ENCODE measurements around the gene RALGPS1.

The RALGPS1 gene

GRCh38 chr9:127092041-127092608 is 177.5 kb downstream of the RALGPS1 start:
- no peak for DNase-seq (ENCODE audit: low read depth in 3 of 3, low spot score in 1 of 3)

GRCh38 chr9:127093319-127094020 is 178.9 kb downstream of the RALGPS1 start:
- no peak for DNase-seq (ENCODE audit: low read depth in 3 of 3, low spot score in 1 of 3)

GRCh38 chr9:127095411-127095810 is 180.8 kb downstream of the RALGPS1 start:
- DNase-seq (ENCODE audit: low read depth in 3 of 3, low spot score in 1 of 3): no peak

GRCh38 chr9:127096208-127096607 is 181.6 kb downstream of the RALGPS1 start:
- no peak for DNase-seq (ENCODE audit: low read depth in 3 of 3, low spot score in 1 of 3)

GRCh38 chr9:127097683-127098082 is 183.1 kb downstream of the RALGPS1 start:
- DNase-seq (ENCODE audit: low read depth in 3 of 3, low spot score in 1 of 3): no peak

DNA sequence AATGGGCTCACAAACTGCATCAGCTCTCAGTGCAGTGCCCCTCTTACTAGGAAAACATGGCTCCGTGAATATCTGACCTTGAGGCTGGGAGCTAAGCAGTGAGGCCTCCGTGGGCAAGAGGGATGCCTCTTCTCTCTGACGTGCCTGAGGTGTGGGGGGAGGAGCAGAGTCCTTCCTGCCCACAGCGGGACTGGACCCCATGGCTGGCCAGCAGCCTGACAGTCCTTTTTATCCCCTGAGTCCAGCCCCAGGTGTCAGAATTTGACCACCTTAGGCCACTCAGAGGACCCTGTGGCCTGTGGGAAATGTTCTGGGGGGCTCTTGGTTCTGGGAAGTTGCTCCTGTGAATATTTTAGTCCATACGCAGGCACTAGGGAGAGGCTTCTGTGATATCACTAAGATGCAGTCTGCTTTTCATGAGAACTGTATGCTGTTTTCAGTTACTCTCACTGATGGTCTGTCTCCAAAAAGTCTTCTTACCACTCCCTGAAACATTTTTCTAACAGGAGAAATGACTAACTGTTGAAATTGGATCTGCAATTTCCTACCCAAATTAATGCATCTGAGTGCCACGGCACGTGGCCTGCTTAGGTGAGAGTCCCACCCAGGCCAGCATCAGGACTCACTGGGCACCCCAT is 184.5 kb downstream of the RALGPS1 start:
- no peak for DNase-seq (ENCODE audit: low read depth in 3 of 3, low spot score in 1 of 3)

- DNase-seq (ENCODE audit: low read depth in 3 of 3, low spot score in 1 of 3): no peak
Observed at GRCh38 chr9:127099664-127100063, 185.1 kb downstream of the RALGPS1 start.

GRCh38 chr9:127102176-127102575 is 187.6 kb downstream of the RALGPS1 start:
- no peak for DNase-seq (ENCODE audit: low read depth in 3 of 3, low spot score in 1 of 3)

DNA sequence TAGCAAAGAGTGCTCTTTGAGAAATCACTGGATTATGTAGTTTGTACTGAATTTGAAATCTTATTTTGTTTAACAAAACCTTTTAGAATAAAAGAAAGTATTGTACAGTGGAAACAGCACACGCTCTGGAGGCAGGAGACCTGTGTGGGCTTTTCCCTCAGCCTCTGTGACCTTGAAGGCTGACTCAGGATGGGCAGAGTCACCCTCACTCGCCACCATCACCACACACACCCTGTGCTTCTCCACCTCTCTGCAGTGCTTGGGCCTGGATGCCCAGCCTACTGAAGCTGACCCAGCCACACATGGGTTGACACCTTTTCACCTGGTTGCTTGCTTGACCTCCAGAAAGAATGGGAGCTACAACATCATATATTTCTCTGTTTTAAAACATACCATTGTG is 188.2 kb downstream of the RALGPS1 start:
- no peak for DNase-seq (ENCODE audit: low read depth in 3 of 3, low spot score in 1 of 3)

GRCh38 chr9:127104581-127105311 is 190.2 kb downstream of the RALGPS1 start:
- no peak for DNase-seq (ENCODE audit: low read depth in 3 of 3, low spot score in 1 of 3)

DNA sequence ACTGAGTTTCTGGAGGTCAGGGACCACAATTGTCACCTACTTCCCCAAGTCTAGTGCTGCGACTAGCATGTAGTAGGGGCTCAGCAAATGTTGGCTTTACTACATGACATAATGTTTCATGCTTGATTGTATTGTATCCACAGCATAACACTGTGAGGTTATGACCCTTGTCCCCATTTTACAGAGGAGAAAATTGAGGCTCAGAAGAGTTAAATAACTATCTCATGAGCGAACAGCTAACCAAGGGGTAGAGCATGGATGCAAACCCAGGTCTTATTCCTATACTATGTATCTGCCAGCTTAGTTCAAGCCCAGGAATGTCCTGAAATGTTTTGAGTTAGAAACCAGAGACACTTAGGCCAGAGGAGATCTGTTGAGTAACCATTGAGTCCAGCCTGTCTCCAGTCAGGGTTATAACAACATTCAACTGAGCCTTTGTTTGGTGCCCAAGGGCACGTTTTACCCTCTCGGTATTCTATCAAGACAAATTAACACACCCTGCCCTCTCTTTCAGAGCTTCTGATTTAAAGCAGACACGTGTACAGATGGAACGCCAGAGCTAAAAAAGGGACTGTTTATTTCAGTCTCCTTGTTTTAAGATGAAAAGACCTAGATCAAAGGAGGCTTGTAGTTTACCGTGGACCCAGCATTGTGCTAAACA is 191.4 kb downstream of the RALGPS1 start:
- no peak for DNase-seq (ENCODE audit: low read depth in 3 of 3, low spot score in 1 of 3)

DNA sequence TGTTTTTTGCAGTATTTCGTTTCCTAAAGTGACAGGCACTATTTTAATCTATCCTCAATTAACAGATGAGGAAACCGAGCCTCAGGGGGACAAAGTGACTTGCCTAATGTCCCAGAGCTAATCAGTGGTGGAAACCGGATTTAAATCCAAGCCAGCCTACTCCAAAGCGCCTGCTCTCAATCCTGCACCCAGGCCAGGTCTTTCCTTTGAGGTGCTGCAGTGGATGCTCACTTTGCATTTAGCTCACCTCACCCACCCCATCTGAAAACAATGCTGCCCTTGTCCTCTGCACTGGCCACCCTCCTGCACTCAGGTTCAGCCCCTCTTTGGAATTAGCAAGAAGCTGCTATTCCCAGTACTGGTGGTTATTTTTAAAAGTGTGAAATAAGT is 191.9 kb downstream of the RALGPS1 start:
- DNase-seq (ENCODE audit: low read depth in 3 of 3, low spot score in 1 of 3): no peak

DNA sequence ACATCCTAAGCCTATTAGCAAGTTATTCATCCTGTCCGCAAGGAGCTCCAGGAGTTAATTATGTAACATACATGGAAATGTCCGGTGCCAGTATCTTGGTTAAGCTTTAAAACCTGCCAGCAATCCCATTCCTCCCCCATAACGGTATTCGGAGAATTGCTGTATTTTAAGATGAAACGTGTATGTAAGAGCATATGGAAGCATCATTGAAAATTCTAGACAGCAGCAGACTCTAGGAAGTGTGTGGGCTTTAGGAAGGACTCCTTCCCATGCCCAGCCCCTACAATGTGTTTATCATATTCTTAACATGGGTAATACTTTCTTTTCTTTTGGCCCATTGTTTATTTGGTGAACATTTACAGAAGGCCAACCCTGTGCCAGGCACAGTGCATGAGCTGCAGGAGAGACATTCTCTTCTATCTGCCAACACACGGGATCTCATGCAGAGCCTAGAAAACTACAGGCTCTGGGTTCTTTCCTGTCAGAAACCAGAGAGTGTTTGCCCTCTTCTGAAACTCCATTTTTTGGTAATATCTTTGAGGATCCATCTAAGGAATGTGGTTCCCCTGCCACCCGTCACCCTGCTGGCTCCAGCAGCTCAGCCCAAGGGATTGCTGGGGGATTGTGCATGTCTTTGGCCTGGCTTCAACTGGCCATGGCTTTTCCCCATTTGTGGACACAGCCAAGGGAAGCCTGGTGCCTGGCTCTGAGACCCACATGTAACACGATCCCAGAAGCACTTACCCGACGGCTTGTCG is 192.8 kb downstream of the RALGPS1 start:
- no peak for DNase-seq (ENCODE audit: low read depth in 3 of 3, low spot score in 1 of 3)

- DNase-seq (ENCODE audit: low read depth in 3 of 3, low spot score in 1 of 3): no peak
Observed at GRCh38 chr9:127107929-127108876, 193.6 kb downstream of the RALGPS1 start.

DNA sequence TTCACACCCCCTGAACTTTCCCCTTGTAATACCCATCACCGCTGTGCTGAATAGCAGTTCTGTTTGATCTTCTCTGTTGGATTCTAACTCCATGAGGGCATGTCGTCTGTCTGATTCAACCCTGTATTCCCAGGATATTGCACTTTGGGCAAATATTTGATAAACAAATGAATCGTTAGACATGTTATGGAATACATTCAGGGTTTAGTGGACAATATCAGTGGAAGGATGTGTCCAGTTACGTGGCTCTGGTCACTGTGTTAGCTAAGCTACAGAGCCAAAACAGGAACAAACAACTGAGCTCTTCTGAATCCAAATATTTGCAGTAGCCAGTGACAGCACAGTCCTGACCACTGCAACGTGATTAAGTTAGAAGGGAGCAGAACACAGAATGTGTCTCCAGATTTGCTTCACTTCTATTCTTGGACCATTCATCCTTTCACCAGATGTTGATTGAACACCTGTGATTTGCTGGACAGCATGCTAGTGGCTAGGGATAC is 194.7 kb downstream of the RALGPS1 start:
- no peak for DNase-seq (ENCODE audit: low read depth in 3 of 3, low spot score in 1 of 3)

GRCh38 chr9:127112056-127112455 is 197.5 kb downstream of the RALGPS1 start:
- DNase-seq (ENCODE audit: low read depth in 3 of 3, low spot score in 1 of 3): no peak

DNA sequence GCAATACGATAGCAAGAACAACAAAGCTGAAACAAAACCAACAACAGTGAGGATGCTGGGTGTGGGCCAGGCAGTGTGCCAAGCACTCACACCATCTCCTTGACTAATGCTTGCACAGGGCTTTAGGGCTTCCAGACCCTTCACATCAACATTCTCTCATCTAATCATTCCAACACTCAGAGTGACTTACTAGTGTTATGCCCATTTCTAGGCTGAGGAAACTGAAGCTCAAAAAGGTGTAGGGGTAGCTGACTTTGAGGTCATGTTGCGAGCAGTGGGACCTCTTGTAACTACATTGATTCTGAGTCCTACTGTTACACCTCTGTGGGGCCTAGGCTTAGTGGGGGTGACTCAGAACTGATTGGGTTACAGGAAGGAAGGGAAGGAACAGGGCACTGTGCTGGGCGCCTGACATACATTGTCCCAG is 198.2 kb downstream of the RALGPS1 start:
- DNase-seq (ENCODE audit: low read depth in 3 of 3, low spot score in 1 of 3): no peak

DNA sequence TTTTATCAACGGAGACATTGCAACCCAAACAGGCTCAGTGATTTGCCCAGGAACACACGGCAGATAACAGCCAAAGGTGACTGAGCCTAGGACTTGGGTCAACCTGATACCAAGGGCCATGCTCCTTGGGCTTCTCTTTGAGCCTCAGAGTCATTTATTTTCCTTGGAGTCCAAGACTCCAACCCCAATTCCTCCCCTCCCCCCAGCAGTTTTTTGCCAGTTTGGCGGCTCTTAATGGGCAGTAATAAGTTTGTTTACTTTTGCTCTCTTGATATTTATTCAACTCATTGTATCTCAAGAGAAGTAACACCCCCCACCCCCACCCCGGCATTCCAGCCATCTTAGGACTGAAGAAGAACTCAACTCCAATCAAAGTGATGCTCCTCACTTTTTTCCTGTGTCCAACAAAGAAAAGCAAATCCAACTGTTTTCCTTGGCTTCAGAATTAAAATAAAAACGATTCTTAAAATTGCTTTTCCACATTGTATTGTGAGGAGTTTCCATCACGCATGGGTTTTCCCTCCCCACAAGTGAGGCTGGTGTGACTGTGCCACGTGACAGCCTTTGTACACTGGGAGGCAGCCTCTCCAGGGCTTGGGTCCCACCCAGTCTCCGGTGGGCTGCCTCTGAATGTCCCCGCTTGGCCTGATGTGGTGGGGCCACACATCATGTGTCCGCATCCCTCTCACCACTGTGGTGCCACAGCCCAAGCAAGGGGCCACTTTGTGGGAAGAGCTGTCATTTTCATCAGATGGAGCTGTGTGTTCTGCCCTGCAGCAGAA is 198.8 kb downstream of the RALGPS1 start:
- no peak for DNase-seq (ENCODE audit: low read depth in 3 of 3, low spot score in 1 of 3)

DNA sequence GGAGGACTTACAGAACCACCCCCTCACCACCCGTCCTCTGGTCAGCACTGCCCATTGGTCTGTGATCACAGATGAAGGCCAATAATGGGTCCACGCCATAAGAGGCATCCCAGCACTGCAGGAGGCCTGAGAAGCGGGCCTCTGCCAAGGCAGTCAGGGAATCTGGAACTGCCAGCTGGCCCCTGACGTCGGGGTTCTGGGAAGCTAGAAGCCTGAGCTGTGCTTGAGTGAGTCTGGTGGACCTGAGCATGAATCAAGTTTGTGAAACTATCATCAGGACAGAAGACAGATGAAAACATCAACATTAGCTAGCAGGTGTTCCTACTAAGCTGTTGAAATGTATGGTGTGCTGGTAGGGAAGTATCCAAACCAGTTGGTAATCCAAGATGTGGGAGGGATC is 200.0 kb downstream of the RALGPS1 start:
- no peak for DNase-seq (ENCODE audit: low read depth in 3 of 3, low spot score in 1 of 3)
